Prostate gland (tissue), 2 donors: ENCODE measurements around the gene STK39.

Source experiments
- CTCF ChIP-seq, 4 experiments: fragments of 200-600 bp in 2 of 4; fragments of 450-650 bp in 2 of 4; sonication (generic) in 2 of 4; IDR thresholded peaks; 1 replicate in 3 of 4; 2 replicates in 1 of 4; pipeline ENCODE4 v1.5.1; 2016 to 2019; ENCODE audit warnings: antibody characterized with exemption in 4 of 4, mild to moderate bottlenecking in 2 of 4, moderate library complexity in 2 of 4
- POLR2A ChIP-seq: fragments of 450-650 bp; IDR thresholded peaks from one replicate; pipeline ENCODE4 v1.6.1; 2016; ENCODE audit warnings: antibody characterized with exemption, mild to moderate bottlenecking

DNA sequence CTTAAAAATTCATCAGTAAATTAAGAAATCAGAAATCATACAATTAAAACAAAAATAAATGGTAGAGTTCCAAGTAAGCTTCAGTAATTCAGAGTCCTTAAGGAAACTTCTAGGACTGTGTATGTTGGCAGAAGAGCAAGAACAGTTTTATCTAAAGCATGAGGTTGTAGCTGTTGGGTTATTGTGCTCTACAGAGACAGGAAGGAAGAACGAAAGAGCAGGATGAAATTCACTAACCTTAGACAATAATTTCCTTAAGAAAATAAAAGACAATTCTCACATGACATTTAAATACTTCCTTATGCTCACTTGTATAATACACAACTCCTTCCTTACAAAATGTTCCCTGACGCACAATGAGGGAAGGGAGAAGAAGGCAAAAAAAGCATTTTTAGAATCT lies 133.4 kb downstream of the STK39 start:
- no peak for TF ChIP-seq CTCF (IDR thresholded peaks at IDR 0.05)
- TF ChIP-seq POLR2A: no peak
